Measurements from ENCODE around the gene SPATA4.
"Not testable (repeated sequence)": the region's sequence is repeated elsewhere in the genome, so short reads cannot be mapped to it uniquely, and the experiment has no call there.

Gene SPATA4

GRCh38 chr4:176195184-176195978, at the start of gene SPATA4:
SPATA4 (minus strand) TSS chr4:176195585; CDS start chr4:176195562, 23 bp downstream.
- peak; percentile 93 for DNase-seq

DNA sequence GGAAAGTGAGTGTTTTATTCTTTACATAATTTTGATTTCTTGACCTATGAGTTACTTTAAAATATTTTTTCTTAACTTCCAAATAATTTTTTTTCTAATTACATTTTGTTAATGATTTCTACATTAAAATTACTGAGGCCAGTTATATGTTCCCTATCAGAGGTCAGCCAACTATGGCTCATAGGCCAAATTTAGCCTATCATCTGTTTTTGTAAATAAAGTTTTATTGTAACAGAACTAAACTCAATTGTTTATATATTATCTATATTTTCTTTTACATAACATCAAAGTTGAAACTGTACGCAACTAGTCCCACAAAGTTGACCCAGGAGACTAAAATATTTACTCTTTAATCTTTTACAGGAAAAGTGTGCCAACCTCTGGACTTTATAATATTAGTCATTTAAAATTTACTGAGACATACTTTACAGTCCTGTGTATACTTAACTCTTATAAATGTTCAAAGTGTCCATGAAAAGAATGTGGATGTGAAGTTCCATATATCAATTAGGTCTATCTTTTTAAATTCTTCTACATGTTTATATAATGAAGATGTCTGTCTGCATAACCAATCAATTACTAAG, 47.5 kb upstream of the SPATA4 start:
- DNase-seq = no peak

DNA sequence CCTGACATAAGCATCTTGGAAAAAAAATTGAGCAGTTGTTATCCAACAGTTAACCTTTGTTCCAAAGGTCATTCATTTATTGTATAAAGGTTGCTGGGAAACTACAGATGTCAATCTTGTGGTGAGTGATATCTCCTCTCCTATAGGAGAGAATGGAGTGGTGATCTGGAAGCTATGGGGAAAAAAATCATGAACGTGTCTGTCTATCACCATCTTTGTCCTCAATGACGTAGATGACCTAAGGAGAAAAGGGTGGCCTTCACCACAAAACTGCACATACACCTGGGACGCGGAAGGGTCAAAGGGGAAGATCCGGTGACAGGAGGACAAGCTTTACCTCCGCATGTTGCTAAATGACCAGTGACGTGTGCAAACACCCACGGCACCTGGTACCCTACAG, 46.3 kb upstream of the SPATA4 start:
- no peak for DNase-seq

GRCh38 chr4:176238826-176239225, 43.4 kb upstream of the SPATA4 start:
- no peak for DNase-seq

- DNase-seq = no peak
These were observed 42.8 kb upstream of the SPATA4 start for GRCh38 chr4:176238157-176238610.

DNA sequence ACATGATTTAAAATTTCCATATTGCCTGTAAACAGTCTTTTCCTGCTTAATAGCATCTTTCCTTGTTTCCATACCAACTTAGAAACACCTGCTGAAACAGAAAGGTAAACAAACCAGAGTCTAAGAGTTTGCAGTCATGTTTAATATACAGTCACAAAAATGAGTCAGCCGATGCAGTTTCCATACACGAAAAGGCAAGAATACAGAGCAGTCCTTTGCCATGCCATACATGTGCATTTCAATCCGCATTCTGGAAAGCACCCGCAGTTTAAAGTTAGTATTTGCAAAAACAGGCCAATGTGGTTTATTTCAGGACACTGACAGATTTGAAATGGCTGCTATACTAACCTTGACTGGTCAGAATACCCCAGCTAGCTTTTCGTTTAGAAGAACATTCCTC, 41.6 kb upstream of the SPATA4 start:
- DNase-seq = no peak

DNA sequence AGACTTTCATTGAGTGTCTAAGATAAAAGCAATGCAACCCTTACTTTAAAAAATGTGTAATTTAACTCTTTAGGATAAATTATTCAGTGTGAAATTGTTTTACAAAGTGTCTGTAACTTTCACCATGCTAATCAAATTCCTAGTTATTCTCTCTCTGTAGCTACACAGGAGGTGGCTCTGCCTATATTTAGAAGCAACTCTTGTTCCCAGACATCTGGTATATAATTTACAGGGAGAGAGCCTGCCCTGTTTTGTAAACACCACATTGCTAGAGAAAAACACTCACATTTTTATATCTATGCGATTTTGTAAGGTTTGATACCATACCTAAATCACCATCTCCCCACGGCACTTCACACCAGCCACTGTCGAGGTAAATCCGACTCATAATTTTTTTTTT, 35.5 kb upstream of the SPATA4 start:
- no peak for DNase-seq

GRCh38 chr4:176229645-176230044, 34.3 kb upstream of the SPATA4 start:
- DNase-seq = no peak

- no peak for DNase-seq
These were observed 31.4 kb upstream of the SPATA4 start for GRCh38 chr4:176226736-176227135.

DNA sequence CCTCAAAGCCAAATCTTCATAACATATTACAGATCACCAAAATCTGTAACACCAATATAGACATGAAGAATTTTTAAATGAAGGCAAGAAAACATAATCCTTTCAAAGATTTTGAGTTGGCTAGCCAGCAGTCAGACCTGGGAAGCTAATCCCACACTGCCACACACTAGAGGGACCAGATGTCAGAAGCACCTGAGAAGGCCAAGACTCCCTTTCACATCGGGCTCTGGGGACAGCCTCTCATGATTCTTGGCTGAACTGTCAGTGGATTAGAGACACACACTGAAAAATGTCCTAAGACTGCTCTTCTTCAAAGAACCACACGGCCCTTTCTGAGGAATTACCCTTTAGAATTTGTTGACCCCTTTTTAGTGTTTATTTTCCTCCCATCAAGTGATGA, 28.2 kb upstream of the SPATA4 start:
- no peak for DNase-seq

GRCh38 chr4:176222149-176222548, 26.8 kb upstream of the SPATA4 start:
- DNase-seq = no peak

- no peak for DNase-seq
These were observed 22.1 kb upstream of the SPATA4 start for GRCh38 chr4:176217510-176217909.

DNA sequence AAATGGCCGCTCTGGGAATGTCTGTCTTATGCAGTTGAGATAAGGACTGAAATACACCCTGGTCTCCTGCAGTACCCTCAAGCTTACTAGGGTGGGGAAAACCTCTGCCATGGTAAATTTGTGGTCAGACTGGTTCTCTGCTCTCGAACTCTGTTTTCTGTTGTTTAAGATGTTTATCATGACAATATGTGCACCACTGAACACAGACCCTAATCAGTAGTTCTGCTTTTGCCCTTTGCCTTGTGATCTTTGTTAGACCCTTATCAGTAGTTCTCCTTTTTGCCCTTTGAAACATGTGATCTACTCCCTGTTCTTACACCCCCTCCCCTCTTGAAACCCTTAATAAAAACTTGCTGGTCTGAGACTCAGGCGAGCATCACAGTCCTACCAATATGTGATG, 17.0 kb upstream of the SPATA4 start:
- not testable (repeated sequence) for DNase-seq

DNA sequence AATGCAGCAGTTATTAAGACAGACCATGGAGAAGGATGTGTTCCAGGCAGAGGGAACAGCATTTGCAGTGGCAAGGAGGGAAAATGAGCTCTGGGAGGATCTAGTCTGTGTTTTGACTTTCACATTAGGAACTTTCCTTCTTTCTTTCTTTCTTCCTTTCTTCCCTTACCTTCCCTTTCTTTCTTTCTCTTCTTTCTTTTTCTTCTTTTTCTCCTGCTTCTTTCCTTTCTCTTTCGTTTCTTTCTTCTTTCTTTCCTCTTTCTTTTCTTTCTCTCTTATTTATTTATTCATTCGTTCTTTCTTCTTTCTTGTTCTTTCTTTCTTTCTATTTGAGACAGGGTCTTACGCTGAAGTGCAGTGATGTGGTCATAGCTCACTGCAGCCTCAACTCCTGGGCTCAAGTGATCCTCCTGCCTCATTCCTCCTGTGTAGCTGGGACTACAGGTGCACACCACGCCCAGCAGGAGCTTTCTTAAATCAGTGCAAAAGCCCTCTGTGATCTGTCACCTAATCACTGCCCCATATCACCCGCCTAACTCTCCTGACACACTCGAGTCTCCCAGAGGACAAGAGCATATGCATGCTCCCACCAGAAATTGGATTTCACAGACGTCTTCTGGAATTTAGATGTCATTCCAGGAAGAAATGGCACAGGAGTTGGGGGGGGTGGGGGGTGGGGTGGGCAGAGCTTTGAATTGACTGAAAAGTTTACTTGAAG, 15.4 kb upstream of the SPATA4 start:
- DNase-seq = no peak

GRCh38 chr4:176210101-176210500, 14.7 kb upstream of the SPATA4 start:
- DNase-seq = no peak

DNA sequence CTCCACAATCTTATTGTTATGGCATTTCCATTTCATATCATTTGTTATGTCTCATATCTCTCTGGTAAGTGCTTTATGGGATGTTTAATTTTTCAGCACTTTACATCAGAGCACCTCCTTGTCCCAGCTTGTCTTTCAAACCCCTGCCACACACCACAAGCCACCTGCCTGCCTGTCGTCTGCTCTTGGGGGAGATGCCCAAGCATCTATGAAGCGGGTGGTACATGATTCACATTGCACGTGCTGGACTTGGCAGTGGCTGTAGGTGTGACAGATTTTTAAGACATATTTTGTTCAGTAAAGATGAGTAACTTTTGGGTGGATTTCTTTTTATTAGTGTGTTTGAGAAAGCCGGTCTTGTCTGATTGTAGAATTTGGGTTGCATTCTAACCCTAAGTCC, 14.2 kb upstream of the SPATA4 start:
- DNase-seq = no peak

- no peak for DNase-seq
These were observed 12.5 kb upstream of the SPATA4 start for GRCh38 chr4:176207839-176208238.

DNA sequence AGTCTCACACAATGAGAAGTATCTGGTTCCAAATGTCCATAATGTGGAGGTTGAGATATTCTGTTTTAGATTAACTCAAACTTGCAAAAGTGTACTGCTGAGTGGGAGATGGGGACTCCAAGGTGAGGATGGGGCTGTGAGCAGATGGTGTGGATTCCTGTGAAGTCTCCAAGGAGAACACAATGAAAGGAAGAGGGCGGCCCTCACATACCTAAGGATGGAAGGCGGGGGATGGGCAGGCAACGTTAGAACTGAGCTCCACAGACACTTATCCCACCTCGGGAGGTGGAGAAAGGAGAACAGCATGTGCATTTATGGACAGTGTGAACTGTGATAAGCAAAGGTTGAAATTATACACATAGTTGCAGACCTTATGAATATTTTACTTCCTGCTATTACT, 9.9 kb upstream of the SPATA4 start:
- DNase-seq = no peak

DNA sequence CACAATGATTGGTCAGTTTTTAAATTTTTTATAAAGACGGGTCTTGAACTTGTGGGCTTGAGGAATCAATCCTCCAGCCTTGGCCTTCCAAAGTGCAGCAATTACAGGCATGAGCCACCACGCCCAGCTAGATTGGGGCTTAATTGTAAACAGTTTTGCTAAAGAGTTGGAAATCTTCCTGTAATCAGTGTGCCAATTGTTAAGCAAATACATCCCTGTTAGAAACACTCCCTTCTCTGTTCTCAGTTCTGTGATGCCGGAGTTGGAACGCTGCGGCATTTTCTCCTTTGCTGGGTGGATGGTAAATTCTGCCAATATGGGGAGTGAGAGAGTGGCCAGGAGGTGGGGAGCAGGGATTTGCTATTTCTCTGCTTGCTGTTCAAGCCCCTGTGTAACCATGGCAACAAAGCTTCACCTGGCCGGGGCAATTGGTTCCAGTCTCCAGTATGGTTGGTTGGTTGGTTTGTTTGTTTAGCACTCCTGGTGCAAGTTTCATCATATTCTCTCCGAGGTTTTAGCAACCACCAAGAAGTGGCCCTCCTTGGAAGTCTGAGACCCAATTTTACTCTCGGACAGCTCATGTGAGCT, 3.0 kb upstream of the SPATA4 start:
- no peak for DNase-seq

- peak in 1 of 2 experiments; percentile 4 for DNase-seq
These were observed 1.4 kb downstream of the SPATA4 start for GRCh38 chr4:176193938-176194337.

DNA sequence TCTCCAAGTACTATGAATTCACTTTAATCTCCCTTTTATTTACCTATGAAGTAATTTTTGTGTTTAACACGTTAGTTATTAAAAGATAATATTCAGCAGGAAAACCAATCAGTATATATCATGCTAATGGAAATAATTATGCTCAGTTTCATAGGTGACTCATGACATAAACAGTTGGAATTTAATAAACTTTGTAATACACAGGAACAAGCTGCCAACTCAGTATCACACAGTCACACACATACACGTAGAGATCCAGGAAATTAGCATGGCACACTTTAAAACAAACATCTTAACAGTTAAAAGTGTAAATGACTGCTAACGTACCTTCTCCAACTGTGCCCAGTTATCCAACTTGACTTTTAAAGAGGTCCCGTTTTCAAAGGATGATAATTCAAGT, 2.3 kb downstream of the SPATA4 start:
- DNase-seq = no peak

DNA sequence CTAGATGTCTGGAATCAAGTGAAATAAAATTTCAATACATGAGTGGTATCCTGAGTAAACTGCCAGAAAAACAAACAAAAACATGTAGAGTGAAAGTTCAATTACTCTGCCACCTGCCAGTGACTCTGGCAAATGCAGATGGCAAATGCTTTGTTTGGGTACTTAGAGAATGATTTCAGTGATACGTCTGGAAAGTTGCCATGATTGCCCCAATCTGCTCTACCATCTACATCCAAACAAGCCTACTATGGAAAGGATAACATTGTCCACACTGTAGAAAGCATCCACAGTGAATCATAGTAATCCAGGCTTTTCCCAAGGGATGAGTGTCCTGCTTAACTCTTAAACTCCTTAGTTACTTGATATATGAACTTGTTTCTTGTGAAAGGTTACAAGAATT, 3.4 kb downstream of the SPATA4 start:
- DNase-seq = no peak
